Natural killer cell (primary cell): ENCODE data around the gene BACH2. TPM values are rescaled to one million over a fixed set of nuclear protein-coding genes. Genes with fewer than 3 reads are reported as not detected.

Experiments
- ATAC-seq, 3 donors: fragments of 150-1000 bp in 2 of 3; fragments of 200-7000 bp in 1 of 3; cut with Tn5 transposase; 1 replicate in 1 of 3; 2 replicates in 2 of 3; pipeline ENCODE4 v1.10.0; 2021; ENCODE audit warnings: mild to moderate bottlenecking in 2 of 3, moderate library complexity in 2 of 3
- DNase-seq, 2 donors: peaks; one replicate each; pipeline versions ENCODE4 v3.0.0 to v3.0.0-alpha.2; 2013 to 2021; ENCODE audit warnings: mixed read lengths in 1 of 2
- H3K27ac ChIP-seq: one replicate; pipeline ENCODE4 v1.5.1; 2013; ENCODE audit warnings: mild to moderate bottlenecking, low read length
- H3K27me3 ChIP-seq: one replicate; pipeline ENCODE4 v1.6.1; 2013; ENCODE audit warnings: low read length; ENCODE audit not compliant: control insufficient read depth, insufficient read depth
- H3K36me3 ChIP-seq: one replicate; pipeline ENCODE4 v1.6.1; 2013; ENCODE audit warnings: low read length; ENCODE audit not compliant: control insufficient read depth, insufficient read depth
- H3K4me1 ChIP-seq: one replicate; pipeline ENCODE4 v1.6.1; 2013; ENCODE audit warnings: low read length; ENCODE audit not compliant: control insufficient read depth, insufficient read depth
- H3K4me3 ChIP-seq: one replicate; pipeline ENCODE4 v1.5.1; 2013; ENCODE audit warnings: low read length
- H3K9me3 ChIP-seq: one replicate; pipeline ENCODE4 v1.6.1; 2013; ENCODE audit warnings: low read length; ENCODE audit not compliant: control insufficient read depth, insufficient read depth
- H3K27ac Mint-ChIP-seq, 2 donors: one replicate each; pipeline ENCODE4 v1.8.0; 2022; ENCODE audit warnings: mild to moderate bottlenecking in 2 of 2, mixed read lengths in 2 of 2, moderate library complexity in 1 of 2
- H3K27me3 Mint-ChIP-seq, 2 donors: one replicate each; pipeline ENCODE4 v1.8.0; 2022; ENCODE audit warnings: low read depth in 2 of 2, mixed read lengths in 2 of 2
- H3K36me3 Mint-ChIP-seq: one replicate; pipeline ENCODE4 v1.8.0; 2022; ENCODE audit warnings: mixed read lengths
- H3K4me1 Mint-ChIP-seq, 2 donors: one replicate each; pipeline ENCODE4 v1.8.0; 2022; ENCODE audit warnings: mixed read lengths in 2 of 2
- H3K4me3 Mint-ChIP-seq: one replicate; pipeline ENCODE4 v1.8.0; 2022; ENCODE audit warnings: mild to moderate bottlenecking, moderate library complexity, mixed read lengths
- H3K9me3 Mint-ChIP-seq, 2 donors: one replicate each; pipeline ENCODE4 v1.8.0; 2022; ENCODE audit warnings: mixed read lengths in 2 of 2
- CTCF ChIP-seq: fragments of 200-600 bp; IDR thresholded peaks from one replicate; pipeline ENCODE4 v1.8.0; 2022; ENCODE audit warnings: antibody characterized with exemption
- WGBS: methylation state at CpG from one replicate; pipeline ENCODE4 v1.1.7; 2013; ENCODE audit warnings: missing lambda C conversion rate; ENCODE audit not compliant: insufficient coverage; 5-methylcytosine and 5-hydroxymethylcytosine counted together
- intact Hi-C: fragments of 100-400 bp; cut with micrococcal nuclease; formaldehyde crosslinking; loops from one replicate; pipeline ENCODE4 v1.14.2; 2022
- total RNA-seq, 4 donors: library from RNA; stranded (reverse); fragments of 120-200 nt in 1 of 4; gene quantifications; one replicate each; pipeline versions ENCODE4 v1.2.3 to v1.2.4, GENCODE V29; 2013 to 2022

BACH2 gene
- total RNA-seq, 3 donors from 2014 or later (not counting 1 experiment from before 2014, with no cell fraction given) = 32.1 to 37.8 (median 32.7) TPM

- no peak overlapping the region for H3K4me3 ChIP-seq
- no peaks in the 10 kb centered on the region for H3K27me3 Mint-ChIP-seq
- H3K27me3 ChIP-seq = no peaks in the 10 kb centered on the region
- H3K4me1 ChIP-seq = peaks cover 23% of the 10 kb centered on the region
- H3K27ac ChIP-seq = peak overlapping the region; percentile 74
- H3K36me3 ChIP-seq = no peaks in the 10 kb centered on the region
- intact Hi-C loops = loop anchor here (5.0 to 10.0 kb wide), 3 partner anchors 100 to 235 kb away; no protein-coding TSS in a partner anchor
- no peaks in the 10 kb centered on the region for H3K36me3 Mint-ChIP-seq
- peak overlapping the region; percentile 80 for H3K4me3 Mint-ChIP-seq
- WGBS = 33% methylated on average over 8 of the region's 8 CpGs
- peaks cover 17 to 25% of the 10 kb centered on the region in 2 donors for H3K4me1 Mint-ChIP-seq
- no peaks in the 10 kb centered on the region for H3K9me3 Mint-ChIP-seq
- no peaks in the 10 kb centered on the region for H3K9me3 ChIP-seq
- peak in 1 of 2 donors; percentile 46 for DNase-seq
- ATAC-seq = peak; percentile 49 to 60 (median 49)
- no peak for TF ChIP-seq CTCF
- H3K27ac Mint-ChIP-seq = peak overlapping the region; percentile 83 to 87
Measured at GRCh38 chr6:90187437-90188121, 109.1 kb downstream of the BACH2 start.

- ATAC-seq = peak; percentile 57 to 80 (median 78)
- Mint-ChIP-seq H3K36me3 (no peaks in the 10 kb centered on the region), H3K27me3 (no peaks in the 10 kb centered on the region), H3K27ac (peak overlapping the region; percentile 83 to 87), H3K9me3 (no peaks in the 10 kb centered on the region), H3K4me1 (peaks cover 17 to 25% of the 10 kb centered on the region in 2 donors), H3K4me3 (peak overlapping the region; percentile 80)
- peak in 1 of 2 donors; percentile 71 for DNase-seq
- 49% methylated on average over 6 of the region's 8 CpGs for WGBS
- Histone ChIP-seq H3K9me3 (no peaks in the 10 kb centered on the region), H3K36me3 (no peaks in the 10 kb centered on the region), H3K27ac (peak overlapping the region; percentile 74), H3K4me3 (no peak overlapping the region), H3K4me1 (peaks cover 23% of the 10 kb centered on the region), H3K27me3 (no peaks in the 10 kb centered on the region)
- intact Hi-C loops = loop anchor here (5.0 to 10.0 kb wide), 3 partner anchors 100 to 235 kb away; no protein-coding TSS in a partner anchor
- no peak for TF ChIP-seq CTCF
Measured at GRCh38 chr6:90186637-90187371, 109.8 kb downstream of the BACH2 start.

DNA sequence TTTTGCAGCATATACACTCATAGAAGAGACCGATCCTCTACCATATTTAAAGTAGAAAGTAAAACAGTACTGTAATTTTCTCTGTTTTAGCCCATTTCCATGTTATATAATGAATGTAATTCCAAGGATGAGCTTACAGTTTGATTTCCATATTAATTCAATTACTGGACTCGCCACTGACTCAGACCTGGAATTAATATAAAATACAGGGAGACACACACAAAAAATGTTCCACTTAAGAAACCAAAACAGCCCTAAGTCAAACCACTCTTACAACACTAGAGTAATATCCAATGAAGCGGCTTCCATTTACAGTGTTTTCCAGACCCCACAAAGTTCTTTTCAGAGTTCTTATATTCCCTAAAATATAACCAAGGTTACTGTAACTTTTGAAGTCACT is 110.6 kb downstream of the BACH2 start:
- H3K9me3 Mint-ChIP-seq = no peaks in the 10 kb centered on the region
- H3K27ac Mint-ChIP-seq = peak overlapping the region in 1 of 2 donors; percentile 83
- H3K27me3 Mint-ChIP-seq = no peaks in the 10 kb centered on the region
- Histone ChIP-seq H3K27me3 (no peaks in the 10 kb centered on the region), H3K27ac (no peak overlapping the region), H3K4me1 (peaks cover 22% of the 10 kb centered on the region), H3K9me3 (no peaks in the 10 kb centered on the region), H3K4me3 (no peak overlapping the region), H3K36me3 (no peaks in the 10 kb centered on the region)
- no peaks in the 10 kb centered on the region for H3K36me3 Mint-ChIP-seq
- WGBS = 92% methylated on average over 2 of the region's 3 CpGs
- no peak overlapping the region for H3K4me3 Mint-ChIP-seq
- TF ChIP-seq CTCF = no peak
- no peak for DNase-seq
- intact Hi-C loops = loop anchor here (5.0 to 10.0 kb wide), 3 partner anchors 101 to 234 kb away; no protein-coding TSS in a partner anchor
- H3K4me1 Mint-ChIP-seq = peaks cover 20 to 25% of the 10 kb centered on the region in 2 donors
- ATAC-seq = no peak
